IMR-90 (cell line): Measurements from ENCODE around the gene TNK2. TPM values are rescaled to one million over a fixed set of nuclear protein-coding genes. Genes with fewer than 3 reads are reported as not detected.

Source experiments
- ATAC-seq: fragments of 200-7000 bp; cut with Tn5 transposase; 2 replicates; pipeline ENCODE4 v1.9.1; 2020; ENCODE audit warnings: low read depth, mild to moderate bottlenecking, moderate library complexity
- BruUV-seq: library from RNA; stranded (reverse); fragments of 400-500 nt; replicated peaks from 2 replicates; lab custom pipeline; 2021; lab: Mats Ljungman, UMichigan
- CTCF ChIA-PET: fragments of 300-600 bp; formaldehyde crosslinking; extraction: SDS; loops from one replicate; lab custom pipeline; 2021; ENCODE audit warnings: antibody characterized with exemption; lab: Yijun Ruan, JAX
- POLR2A ChIA-PET: fragments of 300-600 bp; sonication (Branson Sonifier 250); formaldehyde crosslinking; loops from one replicate; lab custom pipeline; 2022; ENCODE audit warnings: antibody characterized with exemption; ENCODE audit not compliant: unreplicated experiment; lab: Charles Lee
- DNase-seq: peaks from one replicate; pipeline ENCODE4 v3.0.0; 2013
- H2AFZ ChIP-seq: replicated peaks from 2 replicates; pipeline ENCODE3; 2013; ENCODE audit warnings: low read length, mild to moderate bottlenecking; ENCODE audit not compliant: poor library complexity
- H2AK5ac ChIP-seq: 2 replicates; pipeline ENCODE4 v1.6.1; 2013; ENCODE audit warnings: low read depth, low read length, inconsistent platforms
- H2AK9ac ChIP-seq: replicated peaks from 2 replicates; pipeline ENCODE3; 2013; ENCODE audit warnings: mild to moderate bottlenecking, low read depth, low read length, moderate library complexity; ENCODE audit not compliant: poor library complexity
- H2BK120ac ChIP-seq: 2 replicates; pipeline ENCODE4 v1.6.1; 2013; ENCODE audit warnings: low read depth, low read length, inconsistent platforms
- H2BK15ac ChIP-seq: 3 replicates; pipeline ENCODE4 v1.6.1; 2013; ENCODE audit warnings: low read depth, low read length, inconsistent platforms
- H2BK20ac ChIP-seq: 2 replicates; pipeline ENCODE4 v1.6.1; 2013; ENCODE audit warnings: low read depth, mild to moderate bottlenecking, inconsistent platforms, low read length, moderate library complexity
- H2BK5ac ChIP-seq: 2 replicates; pipeline ENCODE4 v1.6.1; 2013; ENCODE audit warnings: mild to moderate bottlenecking, low read depth, low read length, inconsistent platforms; ENCODE audit not compliant: poor library complexity, severe bottlenecking
- H3K14ac ChIP-seq: replicated peaks from 2 replicates; pipeline ENCODE4 v1.6.1; 2013; ENCODE audit warnings: low read depth, low read length, inconsistent platforms
- H3K18ac ChIP-seq: 2 replicates; pipeline ENCODE4 v1.6.1; 2013; ENCODE audit warnings: low read depth, low read length, control low read depth
- H3K23ac ChIP-seq: 2 replicates; pipeline ENCODE4 v1.6.1; 2013; ENCODE audit warnings: low read depth, low read length, inconsistent platforms
- H3K27ac ChIP-seq: 2 replicates; pipeline ENCODE4 v1.5.1; 2013; ENCODE audit warnings: mild to moderate bottlenecking, control low read depth, low read length; ENCODE audit not compliant: insufficient read depth
- H3K27me3 ChIP-seq: 2 replicates; pipeline ENCODE4 v1.6.1; 2013; ENCODE audit warnings: low read length; ENCODE audit not compliant: control insufficient read depth, insufficient read depth
- H3K36me3 ChIP-seq: 2 replicates; pipeline ENCODE4 v1.6.1; 2013; ENCODE audit warnings: low read length, mixed read lengths; ENCODE audit not compliant: control insufficient read depth, insufficient read depth
- H3K4ac ChIP-seq: 2 replicates; pipeline ENCODE4 v1.6.1; 2013; ENCODE audit warnings: low read depth, low read length, inconsistent platforms
- H3K4me1 ChIP-seq: 2 replicates; pipeline ENCODE4 v1.6.1; 2013; ENCODE audit warnings: low read length, mixed read lengths; ENCODE audit not compliant: control insufficient read depth, insufficient read depth
- H3K4me2 ChIP-seq: 2 replicates; pipeline ENCODE4 v1.6.1; 2013; ENCODE audit warnings: low read depth, mild to moderate bottlenecking, control low read depth, low read length, moderate library complexity
- H3K4me3 ChIP-seq: 2 replicates; pipeline ENCODE4 v1.5.1; 2013; ENCODE audit warnings: low read depth, mild to moderate bottlenecking, control low read depth, low read length, moderate library complexity; ENCODE audit not compliant: insufficient read depth
- H3K56ac ChIP-seq: 2 replicates; pipeline ENCODE4 v1.6.1; 2013; ENCODE audit warnings: low read length, inconsistent platforms; ENCODE audit not compliant: insufficient read depth; ENCODE audit errors: extremely low read depth
- H3K79me1 ChIP-seq, 2 experiments: 2 replicates each; pipeline ENCODE4 v1.6.1; 2013; ENCODE audit warnings: low read length in 2 of 2, inconsistent platforms in 1 of 2, low read depth in 1 of 2
- H3K9ac ChIP-seq: 2 replicates; pipeline ENCODE4 v1.6.1; 2013; ENCODE audit warnings: low read depth, low read length, control low read depth
- H3K9me1 ChIP-seq: 2 replicates; pipeline ENCODE4 v1.6.1; 2013; ENCODE audit warnings: low read length, inconsistent platforms; ENCODE audit not compliant: insufficient read depth
- H3K9me3 ChIP-seq: 2 replicates; pipeline ENCODE4 v1.6.1; 2013; ENCODE audit warnings: low read length; ENCODE audit not compliant: control insufficient read depth, insufficient read depth
- H4K20me1 ChIP-seq: 2 replicates; pipeline ENCODE4 v1.6.1; 2013; ENCODE audit warnings: low read length, inconsistent platforms; ENCODE audit not compliant: insufficient read depth
- H4K5ac ChIP-seq: 2 replicates; pipeline ENCODE4 v1.6.1; 2013; ENCODE audit warnings: mild to moderate bottlenecking, low read depth, low read length, control low read depth
- H4K8ac ChIP-seq, 2 experiments: 2 replicates each; pipeline ENCODE4 v1.6.1; 2013; ENCODE audit warnings: low read depth in 2 of 2, low read length in 2 of 2, control low read depth in 1 of 2, inconsistent platforms in 1 of 2
- H4K91ac ChIP-seq: 2 replicates; pipeline ENCODE4 v1.6.1; 2013; ENCODE audit warnings: low read depth, low read length, inconsistent platforms; ENCODE audit not compliant: insufficient read depth
- BHLHE40 ChIP-seq: fragments of 150-350 bp; IDR thresholded peaks from 2 replicates; pipeline ENCODE4 v1.6.1; 2016; ENCODE audit warnings: mild to moderate bottlenecking, low read depth, low read length
- CHD1 ChIP-seq: IDR thresholded peaks from 2 replicates; pipeline ENCODE4 v1.6.1; 2012; ENCODE audit warnings: low read depth, low read length, improper control_type of control experiment
- ELK1 ChIP-seq: fragments of 150-350 bp; IDR thresholded peaks from 2 replicates; pipeline ENCODE4 v1.6.1; 2016; ENCODE audit warnings: low read depth, mild to moderate bottlenecking, low read length, moderate library complexity, borderline replicate concordance
- FOS ChIP-seq: fragments of 150-350 bp; IDR thresholded peaks from 2 replicates; pipeline ENCODE4 v1.6.1; 2016; ENCODE audit warnings: low read depth, low read length
- MAFK ChIP-seq: IDR thresholded peaks from 2 replicates; pipeline ENCODE4 v1.6.1; 2012; ENCODE audit warnings: low read depth, low read length, improper control_type of control experiment
- MAZ ChIP-seq: IDR thresholded peaks from 2 replicates; pipeline ENCODE4 v1.6.1; 2012; ENCODE audit warnings: low read depth, mild to moderate bottlenecking, low read length, improper control_type of control experiment, moderate library complexity, borderline replicate concordance
- MXI1 ChIP-seq: IDR thresholded peaks from 2 replicates; pipeline ENCODE4 v1.6.1; 2012; ENCODE audit warnings: low read depth, mild to moderate bottlenecking, low read length, moderate library complexity, borderline replicate concordance
- NFE2L2 ChIP-seq: fragments of 150-350 bp; IDR thresholded peaks from 2 replicates; pipeline ENCODE4 v1.6.1; 2016; ENCODE audit warnings: low read depth, mild to moderate bottlenecking, low read length
- POLR2A ChIP-seq: IDR thresholded peaks from 2 replicates; pipeline ENCODE4 v1.6.1; 2012; ENCODE audit warnings: mild to moderate bottlenecking, low read depth, low read length
- RAD21 ChIP-seq: IDR thresholded peaks from 2 replicates; pipeline ENCODE4 v1.6.1; 2012; ENCODE audit warnings: low read length, improper control_type of control experiment
- RFX5 ChIP-seq: IDR thresholded peaks from 2 replicates; pipeline ENCODE4 v1.8.0; 2012; ENCODE audit warnings: low read depth, mild to moderate bottlenecking, low read length, moderate library complexity
- USF2 ChIP-seq: fragments of 150-350 bp; IDR thresholded peaks from 2 replicates; pipeline ENCODE4 v1.6.1; 2017; ENCODE audit warnings: mild to moderate bottlenecking, antibody characterized with exemption, low read length, low read depth
- WGBS, 2 experiments: methylation state at CpG; one replicate each; pipeline versions ENCODE4 v1.1.5 to v1.1.7; 2013; ENCODE audit warnings: missing lambda C conversion rate in 2 of 2; ENCODE audit not compliant: insufficient read length in 1 of 2; ENCODE audit errors: extremely low coverage in 2 of 2; 5-methylcytosine and 5-hydroxymethylcytosine counted together
- dilution Hi-C: fragments of 300-500 bp; cut with HindIII; formaldehyde crosslinking; loops from one replicate; pipeline ENCODE4 v1.14.3; 2018; ENCODE audit warnings: low sequenced_read_pairs; ENCODE audit not compliant: unreplicated experiment
- in situ Hi-C: fragments of 300-500 bp; cut with MboI; formaldehyde crosslinking; loops from 3 replicates; pipeline ENCODE4 v1.14.3; 2019; ENCODE audit warnings: low sequenced_read_pairs, inconsistent platforms, mixed read lengths
- intact Hi-C: fragments of 100-400 bp; cut with micrococcal nuclease; formaldehyde crosslinking; loops from 2 replicates; pipeline ENCODE4 v1.10.0; 2022
- polyA plus RNA-seq, 3 experiments: library from polyadenylated mRNA; depleted of rRNA; stranded (reverse); fragments of >200 nt; gene quantifications; 2 replicates each; pipeline ENCODE4 v1.2.3, GENCODE V29; 2012; ENCODE audit warnings: low replicate concordance in 1 of 3
- total RNA-seq: library from RNA; depleted of rRNA; stranded (reverse); fragments of >200 nt; gene quantifications from 2 replicates; pipeline ENCODE4 v1.2.3, GENCODE V29; 2012
- TF ChIP-seq, protein P1 (sequence below): conservative IDR thresholded peaks from 2 replicates; pipeline ENCODE4 v1.5.1; 2012; ENCODE audit warnings: mild to moderate bottlenecking, low read depth, low read length, improper control_type of control experiment

TNK2 gene
- total and polyA plus RNA-seq, 2 of the 4 experiments (the other 2 are of a cell fraction): 2.2 to 13.8 TPM

GRCh38 chr3:195929452-195929851 is 21.1 kb upstream of the TNK2 start:
- Histone ChIP-seq H4K91ac (no peak overlapping the region), H3K27ac (no peak overlapping the region), H4K8ac (no peak overlapping the region), H3K23ac (no peak overlapping the region), H3K4me1 (no peaks in the 10 kb centered on the region), H3K18ac (no peak overlapping the region), H3K9me3 (no peaks in the 10 kb centered on the region), H3K4me2 (no peak overlapping the region), H3K27me3 (peaks cover 8% of the 10 kb centered on the region), H2AFZ (no peak overlapping the region), H2BK120ac (no peak overlapping the region), H3K9me1 (no peaks in the 10 kb centered on the region), H3K36me3 (no peaks in the 10 kb centered on the region), H3K14ac (no peak overlapping the region), H4K20me1 (no peaks in the 10 kb centered on the region), H3K4me3 (no peak overlapping the region), H2AK5ac (no peak overlapping the region), H2BK15ac (no peak overlapping the region), H3K56ac (no peak overlapping the region), H2BK20ac (no peak overlapping the region), H4K5ac (no peak overlapping the region), H3K9ac (no peak overlapping the region), H2BK5ac (no peak overlapping the region), H2AK9ac (no peak overlapping the region), H3K79me1 (no peaks in the 10 kb centered on the region), H3K4ac (no peak overlapping the region)
- POLR2A ChIA-PET: no interaction called here
- TF ChIP-seq, protein P1, sequence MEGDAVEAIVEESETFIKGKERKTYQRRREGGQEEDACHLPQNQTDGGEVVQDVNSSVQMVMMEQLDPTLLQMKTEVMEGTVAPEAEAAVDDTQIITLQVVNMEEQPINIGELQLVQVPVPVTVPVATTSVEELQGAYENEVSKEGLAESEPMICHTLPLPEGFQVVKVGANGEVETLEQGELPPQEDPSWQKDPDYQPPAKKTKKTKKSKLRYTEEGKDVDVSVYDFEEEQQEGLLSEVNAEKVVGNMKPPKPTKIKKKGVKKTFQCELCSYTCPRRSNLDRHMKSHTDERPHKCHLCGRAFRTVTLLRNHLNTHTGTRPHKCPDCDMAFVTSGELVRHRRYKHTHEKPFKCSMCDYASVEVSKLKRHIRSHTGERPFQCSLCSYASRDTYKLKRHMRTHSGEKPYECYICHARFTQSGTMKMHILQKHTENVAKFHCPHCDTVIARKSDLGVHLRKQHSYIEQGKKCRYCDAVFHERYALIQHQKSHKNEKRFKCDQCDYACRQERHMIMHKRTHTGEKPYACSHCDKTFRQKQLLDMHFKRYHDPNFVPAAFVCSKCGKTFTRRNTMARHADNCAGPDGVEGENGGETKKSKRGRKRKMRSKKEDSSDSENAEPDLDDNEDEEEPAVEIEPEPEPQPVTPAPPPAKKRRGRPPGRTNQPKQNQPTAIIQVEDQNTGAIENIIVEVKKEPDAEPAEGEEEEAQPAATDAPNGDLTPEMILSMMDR: no peak
- no peak for TF ChIP-seq MAZ
- TF ChIP-seq ELK1: no peak
- TF ChIP-seq BHLHE40: no peak
- TF ChIP-seq MXI1: no peak
- no peak for TF ChIP-seq CHD1
- TF ChIP-seq FOS: no peak
- no peak for TF ChIP-seq USF2
- TF ChIP-seq NFE2L2: no peak
- TF ChIP-seq POLR2A: no peak
- TF ChIP-seq MAFK: no peak
- TF ChIP-seq RAD21: no peak
- no peak for TF ChIP-seq RFX5
- no TSS peak for BruUV-seq
- CTCF ChIA-PET: interaction anchor here (1.1 kb wide), 1 partner anchor 14 kb away, joined by 3 read pairs; no protein-coding TSS in a partner anchor
- dilution Hi-C loops: no loop called here
- in situ Hi-C loops: no loop called here
- intact Hi-C loops: no loop called here
- ATAC-seq (no peak), DNase-seq (no peak)
- no CpG with 5 or more reads among the region's 3 CpGs for WGBS, 2 experiments
